Measurements from ENCODE around the gene TANGO2. TPM values are rescaled to one million over a fixed set of nuclear protein-coding genes. Genes with fewer than 3 reads are reported as not detected.

The TANGO2 gene
- total and polyA plus RNA-seq, 2 experiments from 2014 or later: 27.3 to 45.0 TPM

- H4K20me1 ChIP-seq (ENCODE audit: insufficient read depth): no peaks in the 10 kb centered on the region
- TF ChIP-seq EZH2 (IDR thresholded peaks at IDR 0.05; ENCODE audit: insufficient read depth, poor library complexity, severe bottlenecking): no peak
- TF ChIP-seq EZH2phosphoT487 (IDR thresholded peaks at IDR 0.05; ENCODE audit: insufficient read depth, low read depth): no peak
- WGBS, 2 experiments (ENCODE audit: low coverage in 1 of 2, low lambda C conversion rate in 2 of 2, missing lambda C conversion rate in 2 of 2): 93 to 96% methylated on average over 38 to 52 of the region's 52 CpGs
- H2AFZ ChIP-seq: no peak overlapping the region
- H3K79me2 ChIP-seq (ENCODE audit: insufficient read depth): no peaks in the 10 kb centered on the region
- H3K36me3 ChIP-seq (ENCODE audit: low read depth): no peaks in the 10 kb centered on the region
- H3K4me2 ChIP-seq (ENCODE audit: unreplicated experiment): no peak overlapping the region
- no peak overlapping the region for H3K4me3 ChIP-seq
- H3K9me2 ChIP-seq (ENCODE audit: insufficient read depth): no peaks in the 10 kb centered on the region
- no peaks in the 10 kb centered on the region for H3K27me3 ChIP-seq (replicated peaks; ENCODE audit: insufficient read depth)
- DNase-seq: no peak
- H3K9ac ChIP-seq: no peak overlapping the region
- peaks cover 7% of the 10 kb centered on the region for H3K4me1 ChIP-seq (ENCODE audit: insufficient read depth)
- H3K27ac ChIP-seq: no peak overlapping the region
- no peaks in the 10 kb centered on the region for H3K9me3 ChIP-seq (ENCODE audit: low read depth)
- H3F3A ChIP-seq (ENCODE audit: insufficient read depth): no peaks in the 10 kb centered on the region
- in situ Hi-C loops (cut with MboI): loop anchor here (25.0 kb wide), 1 partner anchor 307 kb away; no protein-coding TSS in a partner anchor
Observed at GRCh38 chr22:19979712-19980493, 41.0 kb upstream of the TANGO2 start.

DNA sequence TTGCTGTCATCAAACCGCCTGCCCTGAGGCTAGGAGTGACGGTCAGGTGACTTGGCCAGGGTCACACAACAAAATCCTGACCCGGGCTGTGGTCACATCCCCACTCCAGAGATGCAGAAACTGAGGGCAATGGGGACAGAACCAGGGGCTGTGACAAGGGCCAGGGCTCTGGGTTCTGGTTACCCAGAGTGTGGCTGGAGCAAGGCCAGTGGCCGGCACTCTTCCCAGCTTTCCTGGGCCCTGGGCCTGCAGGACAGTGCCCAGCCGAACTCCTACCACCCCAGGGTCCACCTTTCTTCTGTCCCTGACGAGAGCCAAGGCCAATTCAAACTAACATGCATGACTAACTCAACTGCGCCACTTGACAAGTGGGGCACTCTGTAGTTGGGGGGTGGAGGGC is 40.1 kb upstream of the TANGO2 start:
- H3K9ac ChIP-seq: no peak overlapping the region

GRCh38 chr22:19981171-19981960 is 39.5 kb upstream of the TANGO2 start:
- 88 to 91% methylated on average over 32 to 33 of the region's 33 CpGs for whole genome bisulfite sequencing, 2 experiments (ENCODE audit: low coverage in 1 of 2, low lambda C conversion rate in 2 of 2, missing lambda C conversion rate in 2 of 2)
- no peak for DNase-seq
- Histone ChIP-seq H4K20me1 (ENCODE audit: insufficient read depth) (no peaks in the 10 kb centered on the region), H2AFZ (no peak overlapping the region), H3K4me1 (ENCODE audit: insufficient read depth) (peaks cover 7% of the 10 kb centered on the region), H3K9ac (no peak overlapping the region), H3K4me3 (no peak overlapping the region), H3K9me2 (ENCODE audit: insufficient read depth) (no peaks in the 10 kb centered on the region), H3K79me2 (ENCODE audit: insufficient read depth) (no peaks in the 10 kb centered on the region), H3K4me2 (ENCODE audit: unreplicated experiment) (no peak overlapping the region), H3K27ac (no peak overlapping the region), H3F3A (ENCODE audit: insufficient read depth) (no peaks in the 10 kb centered on the region), H3K9me3 (ENCODE audit: low read depth) (no peaks in the 10 kb centered on the region), H3K27me3 (replicated peaks; ENCODE audit: insufficient read depth) (no peaks in the 10 kb centered on the region), H3K36me3 (ENCODE audit: low read depth) (no peaks in the 10 kb centered on the region)
- TF ChIP-seq EZH2phosphoT487 (IDR thresholded peaks at IDR 0.05; ENCODE audit: insufficient read depth, low read depth): no peak
- no peak for TF ChIP-seq EZH2 (IDR thresholded peaks at IDR 0.05; ENCODE audit: insufficient read depth, poor library complexity, severe bottlenecking)
- in situ Hi-C loops (cut with MboI): loop anchor here (25.0 kb wide), 1 partner anchor 306 kb away; no protein-coding TSS in a partner anchor

More for the DNA sequence above, 40.1 kb upstream of the TANGO2 start:
- 88 to 93% methylated on average over 7 of the region's 7 CpGs for WGBS, 2 experiments (ENCODE audit: low coverage in 1 of 2, low lambda C conversion rate in 2 of 2, missing lambda C conversion rate in 2 of 2)
- Histone ChIP-seq H3K27me3 (replicated peaks; ENCODE audit: insufficient read depth) (no peaks in the 10 kb centered on the region), H2AFZ (no peak overlapping the region), H3K9me3 (ENCODE audit: low read depth) (no peaks in the 10 kb centered on the region), H3K79me2 (ENCODE audit: insufficient read depth) (no peaks in the 10 kb centered on the region), H4K20me1 (ENCODE audit: insufficient read depth) (no peaks in the 10 kb centered on the region), H3K36me3 (ENCODE audit: low read depth) (no peaks in the 10 kb centered on the region), H3K9me2 (ENCODE audit: insufficient read depth) (no peaks in the 10 kb centered on the region), H3K27ac (no peak overlapping the region), H3F3A (ENCODE audit: insufficient read depth) (no peaks in the 10 kb centered on the region), H3K4me1 (ENCODE audit: insufficient read depth) (peaks cover 7% of the 10 kb centered on the region), H3K4me2 (ENCODE audit: unreplicated experiment) (no peak overlapping the region), H3K4me3 (no peak overlapping the region)
- DNase-seq: no peak
- no peak for TF ChIP-seq EZH2 (IDR thresholded peaks at IDR 0.05; ENCODE audit: insufficient read depth, poor library complexity, severe bottlenecking)
- TF ChIP-seq EZH2phosphoT487 (IDR thresholded peaks at IDR 0.05; ENCODE audit: insufficient read depth, low read depth): no peak
- in situ Hi-C loops (cut with MboI): loop anchor here (25.0 kb wide), 1 partner anchor 307 kb away; no protein-coding TSS in a partner anchor

Data from GM23248 (cell line).